ENCODE results near the gene NHLRC1. TPM values are rescaled to one million over a fixed set of nuclear protein-coding genes. Genes with fewer than 3 reads are reported as not detected.

Gene NHLRC1
- total and polyA plus RNA-seq, 2 of the 8 experiments (the other 6 are each of a cell fraction or from before 2014, with no cell fraction given): 0.57 to 0.58 TPM

GRCh38 chr6:18162401-18162800, 39.9 kb upstream of the NHLRC1 start:
- no peak overlapping the region for H4K8ac ChIP-seq (ENCODE audit: extremely low read depth, insufficient read depth, low read length)
- no peak overlapping the region for H3K9ac ChIP-seq (replicated peaks in 1 of 4; ENCODE audit: extremely low read depth in 1 of 4, low read depth in 3 of 4, low read length in 3 of 4)
- H2BK5ac ChIP-seq (ENCODE audit: low read depth, low read length): no peak overlapping the region
- CTCF ChIA-PET (ENCODE audit: partially characterized antibody): interaction anchor here (0.7 kb wide), 3 partner anchors 24 to 373 kb away, joined by 3 read pairs; no protein-coding TSS in a partner anchor
- H4K20me1 ChIP-seq (replicated peaks in 1 of 2; ENCODE audit: control insufficient read depth in 1 of 2, insufficient read depth in 2 of 2, low read length in 2 of 2): peaks cover 0 to 2% of the 10 kb centered on the region in 2 experiments
- WGBS, 2 experiments (ENCODE audit: extremely low coverage in 1 of 2, insufficient coverage in 1 of 2, insufficient read length in 1 of 2, insufficient replicate concordance in 2 of 2, low coverage in 1 of 2, low lambda C conversion rate in 2 of 2, missing lambda C conversion rate in 1 of 2): 96% methylated on average over 2 of the region's 2 CpGs; no CpG with 5 or more reads in 1 of the 2 experiments
- no peaks in the 10 kb centered on the region for H3K79me2 ChIP-seq (ENCODE audit: control insufficient read depth in 1 of 2, insufficient read depth in 2 of 2, low read length in 2 of 2)
- FAIRE-seq (no peak), DNase-seq (ENCODE audit: low read depth in 1 of 2, low spot score in 2 of 2) (no peak)
- H4K91ac ChIP-seq (replicated peaks; ENCODE audit: insufficient read length, low read length): no peak overlapping the region
- no peak overlapping the region for H2AFZ ChIP-seq (ENCODE audit: low read length)
- no peak overlapping the region for H3K23ac ChIP-seq (ENCODE audit: insufficient read length)
- H3K14ac ChIP-seq (ENCODE audit: insufficient read length): no peak overlapping the region
- no peak overlapping the region for H3K56ac ChIP-seq (replicated peaks; ENCODE audit: insufficient read length, low read depth, low read length)
- no peak overlapping the region for H2BK12ac ChIP-seq (ENCODE audit: low read depth, low read length)
- H2BK120ac ChIP-seq (replicated peaks; ENCODE audit: low read depth, low read length): no peak overlapping the region
- TF ChIP-seq EP300 (IDR thresholded peaks at IDR 0.05; ENCODE audit: borderline replicate concordance in 1 of 2, low read depth in 2 of 2, low read length in 2 of 2): no peak
- no peak for TF ChIP-seq TBP (IDR thresholded peaks at IDR 0.05; ENCODE audit: low read depth, low read length)
- H2AK5ac ChIP-seq (ENCODE audit: low read depth, low read length): no peak overlapping the region
- no peak overlapping the region for H3K27ac ChIP-seq (ENCODE audit: low read depth, low read length)
- no peaks in the 10 kb centered on the region for H3K27me3 ChIP-seq (replicated peaks in 1 of 4; ENCODE audit: control insufficient read depth in 3 of 4, extremely low read depth in 1 of 4, insufficient read depth in 3 of 4, low read length in 3 of 4)
- POLR2A ChIA-PET (ENCODE audit: partially characterized antibody): interaction anchor here (0.7 kb wide), 1 partner anchor 140 kb away, joined by 3 read pairs; no protein-coding TSS in a partner anchor
- H3K4ac ChIP-seq (replicated peaks; ENCODE audit: insufficient read length, low read depth, low read length): no peak overlapping the region
- no peak overlapping the region for H4K5ac ChIP-seq (ENCODE audit: insufficient read length, low read depth, low read length)
- H3K4me3 ChIP-seq (ENCODE audit: extremely low read depth in 1 of 4, insufficient read depth in 2 of 4, low read depth in 3 of 4, low read length in 4 of 4): no peak overlapping the region
- no peaks in the 10 kb centered on the region for H3K23me2 ChIP-seq (ENCODE audit: low read depth, low read length)
- H3K79me1 ChIP-seq (ENCODE audit: low read depth, low read length): no peaks in the 10 kb centered on the region
- no peaks in the 10 kb centered on the region for H3K4me1 ChIP-seq (replicated peaks in 1 of 4; ENCODE audit: control insufficient read depth in 3 of 4, insufficient read depth in 4 of 4, low read length in 3 of 4)
- H3K9me3 ChIP-seq (ENCODE audit: insufficient read depth in 2 of 2, low read depth in 1 of 2, low read length in 1 of 2): no peaks in the 10 kb centered on the region
- H2BK15ac ChIP-seq (ENCODE audit: low read length): no peak overlapping the region
- H3K18ac ChIP-seq (ENCODE audit: extremely low read depth, low read length): no peak overlapping the region
- peaks cover 3 to 25% (median 12%) of the 10 kb centered on the region in 4 experiments; a peak in 6 of 8 replicates for H3K36me3 ChIP-seq (ENCODE audit: control insufficient read depth in 2 of 4, insufficient read depth in 4 of 4, low read length in 3 of 4)
- H3K4me2 ChIP-seq (ENCODE audit: insufficient read depth in 1 of 2, low read depth in 2 of 2, low read length in 2 of 2): no peak overlapping the region
- H2BK20ac ChIP-seq (ENCODE audit: low read length): no peak overlapping the region
